GM18951 (cell line): ENCODE data around the gene SSTR4.

Experiments used
- POLR2A ChIP-seq: IDR thresholded peaks from 4 replicates; pipeline ENCODE4 v1.6.1; 2011; ENCODE audit warnings: mild to moderate bottlenecking; ENCODE audit not compliant: insufficient read length, insufficient read depth; ENCODE audit errors: extremely low read depth
- in situ Hi-C: fragments of 300-500 bp; cut with MboI; formaldehyde crosslinking; loops from one replicate; pipeline ENCODE4 v1.12.0; 2022; ENCODE audit warnings: low sequenced_read_pairs, mixed read lengths, inconsistent platforms; ENCODE audit not compliant: unreplicated experiment

The SSTR4 gene

GRCh38 chr20:23084282-23084844 lies 49.3 kb downstream of the SSTR4 start:
- in situ Hi-C loops: no loop called here
- no peak for TF ChIP-seq POLR2A

GRCh38 chr20:23084845-23085365 lies 49.8 kb downstream of the SSTR4 start:
- no peak for TF ChIP-seq POLR2A
- in situ Hi-C loops: no loop called here

DNA sequence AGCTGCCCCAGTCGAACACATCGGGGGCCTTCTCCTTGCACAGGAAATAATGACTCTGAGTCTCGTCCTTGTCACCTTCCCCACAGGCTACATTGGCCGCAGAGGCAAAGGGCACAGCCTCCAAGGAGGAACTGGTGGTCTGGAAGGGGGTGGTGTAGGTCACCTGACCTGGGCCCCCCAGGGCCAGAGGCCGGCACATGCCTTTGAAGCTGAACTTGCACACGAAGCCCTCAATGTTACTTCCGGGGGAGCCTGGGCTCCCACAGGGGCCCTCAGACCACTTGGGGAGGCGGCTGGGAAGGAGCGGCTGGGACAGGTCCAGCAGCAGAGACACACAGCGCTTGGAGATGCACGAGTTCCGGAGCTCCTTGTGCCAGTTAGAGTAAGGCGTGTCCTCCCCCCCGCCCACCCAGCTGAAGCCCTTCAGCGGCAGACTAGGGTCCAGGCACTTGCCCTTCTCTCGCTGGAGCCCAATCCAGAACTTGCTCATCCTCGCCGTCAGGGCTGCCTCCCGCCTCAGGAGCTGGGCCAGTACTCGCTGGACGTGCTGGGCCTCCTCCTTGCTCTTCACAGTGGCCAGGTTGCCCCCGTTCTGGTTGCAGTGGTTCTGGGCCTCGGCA lies 50.4 kb downstream of the SSTR4 start:
- no peak for TF ChIP-seq POLR2A
- in situ Hi-C loops: no loop called here

DNA sequence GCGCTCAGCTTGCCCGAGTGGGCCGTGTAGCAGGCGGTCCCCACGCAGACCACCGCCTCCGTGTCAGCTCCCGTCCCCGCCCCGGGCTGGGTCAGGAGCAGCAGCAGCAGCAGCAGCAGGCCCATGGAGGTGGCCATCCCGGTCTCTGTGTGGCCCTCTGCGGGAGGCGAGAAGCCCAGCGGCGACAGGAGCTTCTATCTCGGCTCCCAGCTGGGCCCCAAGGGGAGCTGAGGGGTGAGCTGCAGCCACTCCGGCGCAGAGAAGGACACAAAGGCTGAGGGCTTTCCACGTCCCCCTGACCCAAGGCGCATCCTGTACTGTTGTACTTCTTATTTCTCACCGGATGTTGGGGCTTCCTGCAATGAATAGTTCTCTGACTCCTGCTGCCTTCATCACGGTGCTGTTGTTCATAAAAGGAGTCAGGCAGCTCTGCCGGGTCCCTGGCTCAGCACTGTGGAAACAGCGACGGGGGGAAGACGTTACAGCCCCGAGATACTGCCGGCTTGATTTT lies 51.0 kb downstream of the SSTR4 start, which contains the start of gene CD93:
CD93 (minus strand) TSS at position 269 of the 511 bp plus-strand sequence; CDS start at position 137, 132 bp downstream.
- in situ Hi-C loops: no loop called here
- TF ChIP-seq POLR2A: no peak

GRCh38 chr20:23086931-23087411 lies 51.9 kb downstream of the SSTR4 start:
- TF ChIP-seq POLR2A: no peak
- in situ Hi-C loops: no loop called here

DNA sequence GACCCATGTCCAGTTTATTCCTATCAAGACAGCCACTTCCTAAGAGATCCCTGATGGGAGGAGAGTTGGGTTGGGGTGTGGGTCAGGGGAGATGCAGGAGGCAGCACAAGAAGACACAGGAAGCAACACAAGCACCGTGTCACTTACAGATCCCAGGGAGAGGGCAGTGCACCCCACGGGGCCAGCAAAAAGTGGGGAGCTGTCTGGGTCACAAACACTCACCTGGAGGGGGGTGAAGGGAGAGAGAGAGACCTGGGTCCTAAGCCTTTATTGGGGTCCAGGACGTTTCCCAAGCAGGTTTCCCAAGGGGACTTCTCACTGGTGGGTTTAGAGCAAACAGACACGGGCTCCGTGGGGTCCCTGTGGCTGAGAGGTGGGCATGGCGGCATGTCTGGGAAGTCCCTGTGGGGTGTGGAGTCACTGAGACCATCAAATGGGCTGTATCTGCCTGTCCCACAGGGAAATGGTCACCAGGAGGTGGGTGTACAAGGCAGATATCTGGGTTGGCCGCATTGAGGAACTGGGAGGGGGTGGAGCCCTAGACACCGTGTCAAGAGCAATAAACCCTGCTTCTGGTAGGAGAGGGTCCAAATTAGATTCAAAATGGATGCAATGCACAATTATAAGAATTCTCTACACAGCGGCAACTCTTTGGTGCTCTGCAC lies 52.6 kb downstream of the SSTR4 start:
- in situ Hi-C loops: no loop called here
- no peak for TF ChIP-seq POLR2A
